Sigmoid colon (tissue), 4 donors: ENCODE data around the gene GBGT1.

Source experiments
- EP300 ChIP-seq, 4 donors: sonication (generic); formaldehyde crosslinking; IDR thresholded peaks; one replicate each; pipeline ENCODE4 v1.6.1; 2017; ENCODE audit warnings: antibody characterized with exemption in 4 of 4
- POLR2A ChIP-seq, 2 donors: fragments of 450-650 bp; IDR thresholded peaks; one replicate each; pipeline ENCODE4 v1.6.1; 2016; ENCODE audit warnings: antibody characterized with exemption in 2 of 2, mild to moderate bottlenecking in 2 of 2, moderate library complexity in 2 of 2
- POLR2AphosphoS5 ChIP-seq, 4 donors: sonication (generic); formaldehyde crosslinking; IDR thresholded peaks; one replicate each; pipeline ENCODE4 v1.6.1; 2017; ENCODE audit warnings: antibody characterized with exemption in 4 of 4
- TF ChIP-seq, protein P1 (sequence below), 4 experiments: fragments of 450-650 bp in 3 of 4; fragments of 200-600 bp in 1 of 4; IDR thresholded peaks; one replicate each; pipeline ENCODE4 v1.5.1; 2016 to 2019; ENCODE audit warnings: antibody characterized with exemption in 4 of 4, mild to moderate bottlenecking in 3 of 4, moderate library complexity in 2 of 4

DNA sequence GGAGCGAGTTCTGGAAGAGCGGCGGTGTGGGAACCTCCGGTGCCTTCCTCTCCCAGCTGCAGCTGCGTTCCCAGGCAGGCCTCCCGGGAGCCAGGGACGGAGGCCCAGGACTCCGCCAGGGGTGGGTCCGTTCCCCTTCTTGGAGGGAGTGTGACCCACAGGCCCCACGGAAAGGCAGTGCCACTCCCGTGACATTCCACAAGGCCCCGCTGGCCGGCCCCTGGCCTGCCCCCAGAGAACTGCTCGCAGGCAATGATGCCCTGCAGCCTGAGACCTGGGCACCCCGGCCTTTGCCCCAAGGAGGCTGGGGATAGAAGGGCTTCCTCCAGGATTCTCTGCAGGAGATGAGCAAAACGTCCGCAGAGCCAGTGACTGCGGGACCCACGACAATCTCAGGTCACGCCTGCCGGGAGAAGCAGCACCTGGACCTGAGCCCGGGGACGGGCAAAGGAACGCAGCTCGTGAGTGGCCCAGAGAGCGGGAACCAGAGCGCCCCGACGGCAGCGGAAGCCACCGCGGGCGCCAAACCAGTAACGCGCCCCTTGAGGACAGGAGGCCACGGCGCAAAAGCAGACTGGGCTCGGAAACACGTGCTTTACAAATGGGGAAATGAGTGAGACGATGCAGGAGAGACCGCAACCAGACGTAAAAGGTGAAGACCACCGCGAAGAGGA is 36.1 kb upstream of the GBGT1 start:
- TF ChIP-seq, protein P1, sequence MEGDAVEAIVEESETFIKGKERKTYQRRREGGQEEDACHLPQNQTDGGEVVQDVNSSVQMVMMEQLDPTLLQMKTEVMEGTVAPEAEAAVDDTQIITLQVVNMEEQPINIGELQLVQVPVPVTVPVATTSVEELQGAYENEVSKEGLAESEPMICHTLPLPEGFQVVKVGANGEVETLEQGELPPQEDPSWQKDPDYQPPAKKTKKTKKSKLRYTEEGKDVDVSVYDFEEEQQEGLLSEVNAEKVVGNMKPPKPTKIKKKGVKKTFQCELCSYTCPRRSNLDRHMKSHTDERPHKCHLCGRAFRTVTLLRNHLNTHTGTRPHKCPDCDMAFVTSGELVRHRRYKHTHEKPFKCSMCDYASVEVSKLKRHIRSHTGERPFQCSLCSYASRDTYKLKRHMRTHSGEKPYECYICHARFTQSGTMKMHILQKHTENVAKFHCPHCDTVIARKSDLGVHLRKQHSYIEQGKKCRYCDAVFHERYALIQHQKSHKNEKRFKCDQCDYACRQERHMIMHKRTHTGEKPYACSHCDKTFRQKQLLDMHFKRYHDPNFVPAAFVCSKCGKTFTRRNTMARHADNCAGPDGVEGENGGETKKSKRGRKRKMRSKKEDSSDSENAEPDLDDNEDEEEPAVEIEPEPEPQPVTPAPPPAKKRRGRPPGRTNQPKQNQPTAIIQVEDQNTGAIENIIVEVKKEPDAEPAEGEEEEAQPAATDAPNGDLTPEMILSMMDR (IDR thresholded peaks at IDR 0.05): no peak
- no peak for TF ChIP-seq EP300 (IDR thresholded peaks at IDR 0.05)
- TF ChIP-seq POLR2A (IDR thresholded peaks at IDR 0.05): no peak
- peak in 1 of 4 donors; percentile 20 for TF ChIP-seq POLR2AphosphoS5 (IDR thresholded peaks at IDR 0.05)
